Measurements from ENCODE around the gene CDH12.

Gene CDH12

GRCh38 chr5:22249209-22249729, 603.9 kb downstream of the CDH12 start:
- in situ Hi-C loops (cut with HindIII; ENCODE audit: low pct_ligation_motif_present, low sequenced_read_pairs), result no loop called here
- H3K36me3 ChIP-seq (replicated peaks), result no peaks in the 10 kb centered on the region
- H3K27ac ChIP-seq, result no peak overlapping the region
- no peak for TF ChIP-seq CTCF (IDR thresholded peaks at IDR 0.05; ENCODE audit: low read depth, low read length, missing control alignments)
- no peaks in the 10 kb centered on the region for H3K27me3 ChIP-seq (replicated peaks)
- DNase-seq, result no peak
- H3K4me3 ChIP-seq (ENCODE audit: low read depth, low read length), result no peak overlapping the region

- Histone ChIP-seq H3K4me3 (ENCODE audit: low read depth, low read length) (no peak overlapping the region), H3K27ac (no peak overlapping the region), H3K27me3 (replicated peaks) (no peaks in the 10 kb centered on the region), H3K36me3 (replicated peaks) (no peaks in the 10 kb centered on the region)
- in situ Hi-C loops (cut with HindIII; ENCODE audit: low pct_ligation_motif_present, low sequenced_read_pairs), result no loop called here
- DNase-seq, result no peak
- TF ChIP-seq CTCF (IDR thresholded peaks at IDR 0.05; ENCODE audit: low read depth, low read length, missing control alignments), result no peak
These were observed 607.4 kb downstream of the CDH12 start for GRCh38 chr5:22245770-22246169.

- Histone ChIP-seq H3K36me3 (replicated peaks) (no peaks in the 10 kb centered on the region), H3K4me3 (ENCODE audit: low read depth, low read length) (no peak overlapping the region), H3K27me3 (replicated peaks) (no peaks in the 10 kb centered on the region), H3K27ac (no peak overlapping the region)
- in situ Hi-C loops (cut with HindIII; ENCODE audit: low pct_ligation_motif_present, low sequenced_read_pairs), result no loop called here
- TF ChIP-seq CTCF (IDR thresholded peaks at IDR 0.05; ENCODE audit: low read depth, low read length, missing control alignments), result no peak
- no peak for DNase-seq
These were observed 610.6 kb downstream of the CDH12 start for GRCh38 chr5:22242532-22242931.

GRCh38 chr5:22238047-22238446, 615.1 kb downstream of the CDH12 start:
- H3K36me3 ChIP-seq (replicated peaks), result no peaks in the 10 kb centered on the region
- H3K27me3 ChIP-seq (replicated peaks), result no peaks in the 10 kb centered on the region
- no peak overlapping the region for H3K4me3 ChIP-seq (ENCODE audit: low read depth, low read length)
- H3K27ac ChIP-seq, result no peak overlapping the region
- TF ChIP-seq CTCF (IDR thresholded peaks at IDR 0.05; ENCODE audit: low read depth, low read length, missing control alignments), result no peak
- in situ Hi-C loops (cut with HindIII; ENCODE audit: low pct_ligation_motif_present, low sequenced_read_pairs), result no loop called here
- no peak for DNase-seq

- in situ Hi-C loops (cut with HindIII; ENCODE audit: low pct_ligation_motif_present, low sequenced_read_pairs), result no loop called here
- TF ChIP-seq CTCF (IDR thresholded peaks at IDR 0.05; ENCODE audit: low read depth, low read length, missing control alignments), result no peak
- Histone ChIP-seq H3K27ac (no peak overlapping the region), H3K36me3 (replicated peaks) (no peaks in the 10 kb centered on the region), H3K4me3 (ENCODE audit: low read depth, low read length) (no peak overlapping the region), H3K27me3 (replicated peaks) (no peaks in the 10 kb centered on the region)
- DNase-seq, result no peak
These were observed 626.7 kb downstream of the CDH12 start for GRCh38 chr5:22226423-22226822.

GRCh38 chr5:22223079-22223478, 630.1 kb downstream of the CDH12 start:
- no peaks in the 10 kb centered on the region for H3K36me3 ChIP-seq (replicated peaks)
- no peak for TF ChIP-seq CTCF (IDR thresholded peaks at IDR 0.05; ENCODE audit: low read depth, low read length, missing control alignments)
- no peak for DNase-seq
- H3K27me3 ChIP-seq (replicated peaks), result no peaks in the 10 kb centered on the region
- H3K4me3 ChIP-seq (ENCODE audit: low read depth, low read length), result no peak overlapping the region
- in situ Hi-C loops (cut with HindIII; ENCODE audit: low pct_ligation_motif_present, low sequenced_read_pairs), result no loop called here
- H3K27ac ChIP-seq, result no peak overlapping the region

Data from brain microvascular endothelial cell (primary cell).